ENCODE data around the gene RFX3. TPM values are rescaled to one million over a fixed set of nuclear protein-coding genes. Genes with fewer than 3 reads are reported as not detected.

The RFX3 gene
- total and polyA plus RNA-seq, 5 donors = 1.3 to 9.9 (median 5.1) TPM

DNA sequence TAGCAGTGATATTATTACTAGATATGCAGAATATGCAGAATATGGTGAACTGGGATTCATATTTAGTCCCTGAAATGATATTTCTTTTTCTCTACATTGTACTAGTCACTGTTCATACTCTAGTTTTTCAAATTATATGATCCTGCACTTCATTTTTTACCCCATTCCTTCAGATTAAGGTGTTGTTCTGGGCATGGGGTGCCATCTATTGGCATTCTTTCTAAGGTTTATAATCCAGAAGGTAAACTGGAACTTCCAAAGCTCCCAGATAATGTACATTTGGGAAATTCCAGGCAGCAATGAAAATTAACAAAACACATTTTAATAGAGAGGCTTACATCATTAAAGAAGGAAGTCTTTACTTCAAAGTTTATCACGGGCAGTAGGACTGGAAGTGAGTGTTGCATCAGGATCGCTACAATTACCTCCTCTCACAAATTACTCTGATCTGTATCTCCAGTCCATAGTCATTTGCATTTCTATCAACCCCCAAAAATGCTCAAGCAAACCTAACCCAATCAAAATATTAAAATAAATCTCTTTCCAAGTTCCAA, 12.5 kb downstream of the RFX3 start:
- H3K4me3 ChIP-seq (ENCODE audit: low read length) = no peak overlapping the region
- no peak overlapping the region for H3K27ac ChIP-seq (ENCODE audit: low read length)
- no peaks in the 10 kb centered on the region for H3K27me3 ChIP-seq (ENCODE audit: control insufficient read depth, insufficient read depth)
- DNase-seq = no peak
- no peak for ATAC-seq
- WGBS = 72% methylated on average over 2 of the region's 2 CpGs
- H3K4me1 ChIP-seq (ENCODE audit: control insufficient read depth, insufficient read depth, low read length) = no peaks in the 10 kb centered on the region
- H3K9me3 ChIP-seq (ENCODE audit: control insufficient read depth, low read length) = no peaks in the 10 kb centered on the region
- intact Hi-C loops (cut with DNase I) = no loop called here

DNA sequence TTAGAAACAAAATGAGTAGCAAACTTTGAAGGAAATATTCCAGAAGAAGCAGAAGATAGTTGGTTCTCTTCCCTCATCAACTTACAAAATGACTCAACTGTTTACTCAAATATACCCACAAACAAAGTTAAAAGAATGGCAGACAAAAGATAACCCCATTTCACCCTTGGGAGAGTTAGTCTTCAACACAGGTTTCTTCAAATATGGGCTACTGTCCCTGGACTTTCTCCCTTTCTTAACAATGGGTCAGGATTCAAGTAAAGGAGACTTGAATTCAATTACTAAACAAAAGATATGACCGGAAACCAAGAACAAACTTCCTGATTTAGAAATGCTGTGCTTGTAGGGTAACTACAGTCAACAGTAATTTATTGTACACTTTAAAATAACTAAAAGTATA, 14.2 kb downstream of the RFX3 start:
- ATAC-seq = no peak
- Histone ChIP-seq H3K27me3 (ENCODE audit: control insufficient read depth, insufficient read depth) (no peaks in the 10 kb centered on the region), H3K27ac (ENCODE audit: low read length) (no peak overlapping the region), H3K4me1 (ENCODE audit: control insufficient read depth, insufficient read depth, low read length) (no peaks in the 10 kb centered on the region), H3K4me3 (ENCODE audit: low read length) (no peak overlapping the region), H3K9me3 (ENCODE audit: control insufficient read depth, low read length) (no peaks in the 10 kb centered on the region)
- 63% methylated on average over 1 of the region's 1 CpG for WGBS
- intact Hi-C loops (cut with DNase I) = no loop called here
- no peak for DNase-seq

DNA sequence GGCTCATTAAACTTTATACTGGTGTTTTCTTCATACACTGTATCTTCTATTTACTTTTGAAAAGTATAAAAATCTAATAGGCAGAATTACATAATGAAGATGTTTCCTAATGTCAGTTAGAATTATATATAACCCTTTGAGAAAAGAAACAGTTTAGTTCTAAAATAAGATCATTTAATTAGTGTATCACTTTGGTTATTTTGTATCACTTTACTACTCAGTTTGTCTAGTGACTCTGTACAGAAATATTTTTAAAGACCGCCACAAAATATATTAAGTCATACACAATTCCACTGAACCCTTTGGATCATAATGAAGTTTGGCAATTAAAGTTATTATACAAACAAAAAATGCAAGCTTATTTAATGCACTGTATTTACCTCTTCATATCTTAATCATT, 15.0 kb downstream of the RFX3 start:
- no peak overlapping the region for H3K27ac ChIP-seq (ENCODE audit: low read length)
- no peak overlapping the region for H3K4me3 ChIP-seq (ENCODE audit: low read length)
- no peak for DNase-seq
- no peaks in the 10 kb centered on the region for H3K27me3 ChIP-seq (ENCODE audit: control insufficient read depth, insufficient read depth)
- intact Hi-C loops (cut with DNase I) = no loop called here
- ATAC-seq = no peak
- H3K4me1 ChIP-seq (ENCODE audit: control insufficient read depth, insufficient read depth, low read length) = no peaks in the 10 kb centered on the region
- WGBS = 98% methylated on average over 1 of the region's 1 CpG
- H3K9me3 ChIP-seq (ENCODE audit: control insufficient read depth, low read length) = no peaks in the 10 kb centered on the region

DNA sequence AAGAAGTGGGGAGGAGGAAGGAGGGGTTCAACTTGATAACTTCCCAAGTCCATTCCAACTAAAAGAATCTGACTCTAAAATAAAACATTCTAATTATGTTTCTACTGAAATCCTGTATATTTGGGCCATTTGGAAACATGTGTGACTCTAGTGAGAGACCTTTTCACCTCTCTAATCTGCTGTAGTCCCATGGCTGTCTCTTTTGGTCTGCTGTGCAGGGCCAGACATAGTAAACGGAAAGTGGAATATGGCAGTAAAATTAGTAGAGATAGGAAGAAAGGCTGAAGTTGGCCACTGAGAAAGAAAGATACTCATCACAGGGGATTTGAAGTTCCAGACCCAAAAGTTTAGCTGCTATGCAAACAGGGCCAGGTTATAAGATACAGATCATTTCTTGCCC, 15.9 kb downstream of the RFX3 start:
- H3K4me1 ChIP-seq (ENCODE audit: control insufficient read depth, insufficient read depth, low read length) = no peaks in the 10 kb centered on the region
- H3K9me3 ChIP-seq (ENCODE audit: control insufficient read depth, low read length) = no peaks in the 10 kb centered on the region
- DNase-seq = no peak
- H3K27ac ChIP-seq (ENCODE audit: low read length) = no peak overlapping the region
- no peak for ATAC-seq
- intact Hi-C loops (cut with DNase I) = no loop called here
- WGBS = 73% methylated on average over 1 of the region's 1 CpG
- no peaks in the 10 kb centered on the region for H3K27me3 ChIP-seq (ENCODE audit: control insufficient read depth, insufficient read depth)
- no peak overlapping the region for H3K4me3 ChIP-seq (ENCODE audit: low read length)

DNA sequence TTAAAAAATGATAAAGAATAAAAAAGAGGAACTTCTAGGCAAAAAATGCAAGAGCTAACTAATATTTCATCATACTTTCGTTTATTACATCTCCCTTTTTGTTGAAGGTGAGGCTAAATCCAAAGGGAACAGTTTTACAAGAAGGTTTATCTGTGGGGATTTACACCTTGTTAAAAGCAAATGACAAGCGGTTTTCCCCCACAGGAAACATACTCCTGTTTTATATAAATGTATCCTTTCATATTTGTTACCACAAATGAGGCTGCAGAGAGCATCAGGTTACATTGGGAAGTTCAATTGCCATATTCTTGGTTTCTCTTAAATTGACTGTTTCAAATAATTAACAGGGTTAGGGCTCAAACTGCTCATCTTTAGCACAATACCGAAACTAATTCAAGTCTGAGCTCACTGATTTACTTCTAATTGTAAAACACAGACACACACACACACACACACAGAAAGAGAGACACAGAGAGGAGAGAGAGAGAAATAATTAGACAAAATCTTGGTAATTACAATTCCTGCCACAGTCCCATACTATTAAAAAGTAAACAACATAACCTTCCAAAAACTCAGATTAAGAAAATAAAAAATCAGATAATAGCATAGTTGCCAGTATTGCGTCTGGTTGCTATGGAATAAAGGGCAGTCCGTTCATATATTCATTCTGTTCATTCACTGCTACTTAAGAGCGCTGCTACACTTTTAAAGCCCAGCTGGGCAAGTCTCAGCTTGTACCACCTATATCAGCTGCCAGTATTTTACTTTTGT, 17.1 kb downstream of the RFX3 start:
- Histone ChIP-seq H3K27me3 (ENCODE audit: control insufficient read depth, insufficient read depth) (no peaks in the 10 kb centered on the region), H3K27ac (ENCODE audit: low read length) (no peak overlapping the region), H3K4me3 (ENCODE audit: low read length) (no peak overlapping the region), H3K4me1 (ENCODE audit: control insufficient read depth, insufficient read depth, low read length) (no peaks in the 10 kb centered on the region), H3K9me3 (ENCODE audit: control insufficient read depth, low read length) (no peaks in the 10 kb centered on the region)
- no peak for DNase-seq
- WGBS = 82% methylated on average over 6 of the region's 6 CpGs
- intact Hi-C loops (cut with DNase I) = no loop called here
- no peak for ATAC-seq

DNA sequence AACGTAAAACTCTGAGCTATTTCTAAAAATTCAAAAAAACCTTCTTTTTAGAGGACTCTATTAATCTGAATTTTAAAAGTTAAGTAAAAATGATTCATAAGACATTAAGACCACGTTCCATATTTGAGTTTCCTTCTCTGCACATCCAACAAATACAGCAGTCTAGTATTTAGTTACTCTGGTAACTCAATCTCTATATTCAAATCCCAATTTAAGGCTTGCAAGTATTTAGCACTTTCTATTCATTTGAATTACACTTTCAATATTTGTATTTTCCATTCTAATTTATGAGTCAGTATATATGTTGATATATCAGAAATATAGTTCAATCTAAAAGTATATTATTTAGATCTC, 17.7 kb downstream of the RFX3 start:
- no peaks in the 10 kb centered on the region for H3K27me3 ChIP-seq (ENCODE audit: control insufficient read depth, insufficient read depth)
- H3K9me3 ChIP-seq (ENCODE audit: control insufficient read depth, low read length) = no peaks in the 10 kb centered on the region
- no peak overlapping the region for H3K27ac ChIP-seq (ENCODE audit: low read length)
- ATAC-seq (no peak), DNase-seq (no peak)
- H3K4me1 ChIP-seq (ENCODE audit: control insufficient read depth, insufficient read depth, low read length) = no peaks in the 10 kb centered on the region
- H3K4me3 ChIP-seq (ENCODE audit: low read length) = no peak overlapping the region
- intact Hi-C loops (cut with DNase I) = no loop called here
- 74% methylated on average over 2 of the region's 2 CpGs for WGBS

DNA sequence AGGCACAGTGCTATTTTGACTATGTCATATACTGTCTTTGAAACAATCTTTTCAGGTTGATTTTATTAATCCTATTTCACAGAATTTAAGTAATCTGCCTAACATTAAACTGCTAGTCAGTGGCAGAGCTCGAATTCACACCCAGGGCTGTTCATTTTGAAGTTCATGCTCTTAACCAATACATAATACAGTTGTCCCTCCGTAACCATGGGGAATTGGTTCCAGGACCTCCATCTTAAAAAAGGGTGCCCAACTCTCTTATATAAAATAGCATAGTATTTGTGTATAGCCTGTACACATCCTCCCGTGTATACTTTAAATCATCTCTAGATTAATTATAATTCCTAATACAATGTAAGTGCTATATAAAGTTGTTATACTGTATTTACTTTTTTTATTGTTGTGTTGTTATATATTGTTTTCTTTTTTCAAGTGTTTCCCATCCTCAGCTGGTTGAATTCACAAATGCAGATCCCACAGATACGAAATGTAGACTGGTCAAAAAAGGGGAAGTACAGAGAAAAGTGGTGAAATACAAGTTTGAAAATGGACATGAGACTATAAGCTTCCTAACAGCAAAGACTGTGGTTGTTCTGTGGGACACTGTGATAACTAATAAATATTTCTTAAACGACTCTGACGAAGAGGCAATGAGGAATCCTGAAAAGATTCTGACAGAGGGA, 18.3 kb downstream of the RFX3 start:
- Histone ChIP-seq H3K4me3 (ENCODE audit: low read length) (no peak overlapping the region), H3K4me1 (ENCODE audit: control insufficient read depth, insufficient read depth, low read length) (no peaks in the 10 kb centered on the region), H3K9me3 (ENCODE audit: control insufficient read depth, low read length) (no peaks in the 10 kb centered on the region), H3K27me3 (ENCODE audit: control insufficient read depth, insufficient read depth) (no peaks in the 10 kb centered on the region), H3K27ac (ENCODE audit: low read length) (no peak overlapping the region)
- no peak for DNase-seq
- intact Hi-C loops (cut with DNase I) = no loop called here
- 89% methylated on average over 6 of the region's 6 CpGs for WGBS
- no peak for ATAC-seq

DNA sequence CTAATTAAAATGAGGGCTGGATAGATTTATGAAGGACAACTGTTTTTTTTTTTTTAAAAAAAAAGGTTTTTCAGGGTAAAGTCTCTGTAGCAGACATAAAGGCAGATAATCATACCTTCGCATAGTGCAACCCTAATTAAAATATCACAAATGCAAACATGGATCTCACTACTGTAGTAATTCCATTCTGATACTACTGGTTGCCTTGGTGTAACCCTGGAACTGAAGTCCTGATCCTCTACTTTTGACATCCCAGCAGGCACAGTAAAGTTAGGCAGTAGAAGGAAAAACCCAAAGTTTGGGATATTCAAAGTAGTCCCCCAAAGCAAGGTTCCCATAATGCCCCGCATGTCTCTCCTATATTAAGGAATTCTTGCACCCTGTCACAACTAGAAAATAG, 19.6 kb downstream of the RFX3 start:
- intact Hi-C loops (cut with DNase I) = no loop called here
- ATAC-seq = no peak
- 94% methylated on average over 2 of the region's 2 CpGs for WGBS
- Histone ChIP-seq H3K9me3 (ENCODE audit: control insufficient read depth, low read length) (no peaks in the 10 kb centered on the region), H3K4me3 (ENCODE audit: low read length) (no peak overlapping the region), H3K27ac (ENCODE audit: low read length) (no peak overlapping the region), H3K27me3 (ENCODE audit: control insufficient read depth, insufficient read depth) (no peaks in the 10 kb centered on the region), H3K4me1 (ENCODE audit: control insufficient read depth, insufficient read depth, low read length) (no peaks in the 10 kb centered on the region)
- DNase-seq = no peak

DNA sequence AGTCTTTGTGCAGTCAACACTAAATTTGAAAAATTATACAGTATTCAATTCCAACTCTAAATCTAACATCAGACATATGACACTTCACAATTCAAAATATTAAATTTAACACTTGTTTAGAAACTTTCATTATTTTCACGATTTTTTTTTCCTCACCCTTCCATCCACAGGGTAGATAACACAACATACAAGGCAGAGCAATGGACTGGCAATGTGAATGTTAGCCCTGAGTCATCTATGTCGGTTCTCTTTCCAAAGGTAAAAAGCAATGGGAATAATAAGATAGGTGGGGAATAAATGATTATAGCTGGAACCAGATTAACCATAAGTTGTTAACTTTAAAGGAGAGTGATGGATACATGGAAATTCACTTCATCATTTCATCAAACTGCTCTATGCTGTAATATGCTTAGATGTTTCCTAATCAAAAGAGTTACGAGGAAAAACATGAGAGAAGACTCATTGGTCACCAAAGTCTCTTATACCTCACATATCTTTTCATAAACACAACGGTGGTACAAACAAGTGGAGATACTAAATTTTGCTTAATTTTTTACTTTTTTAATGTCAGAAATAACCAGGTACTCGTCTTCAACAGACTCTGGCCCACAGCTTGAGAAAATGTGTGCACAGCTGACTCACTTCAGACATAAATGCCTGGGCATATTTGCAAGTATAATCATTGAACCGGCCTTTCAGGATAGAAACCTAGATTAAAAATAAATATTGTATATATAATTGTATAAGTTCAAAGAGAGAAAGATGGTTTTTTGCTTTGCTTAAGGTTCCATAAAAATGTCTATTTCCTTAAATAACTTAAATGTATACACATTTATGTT, 23.0 kb downstream of the RFX3 start:
- intact Hi-C loops (cut with DNase I) = no loop called here
- DNase-seq = no peak
- Histone ChIP-seq H3K9me3 (ENCODE audit: control insufficient read depth, low read length) (no peaks in the 10 kb centered on the region), H3K27ac (ENCODE audit: low read length) (no peak overlapping the region), H3K4me3 (ENCODE audit: low read length) (no peak overlapping the region), H3K4me1 (ENCODE audit: control insufficient read depth, insufficient read depth, low read length) (no peaks in the 10 kb centered on the region), H3K27me3 (ENCODE audit: control insufficient read depth, insufficient read depth) (no peaks in the 10 kb centered on the region)
- 93% methylated on average over 6 of the region's 6 CpGs for WGBS
- no peak for ATAC-seq

DNA sequence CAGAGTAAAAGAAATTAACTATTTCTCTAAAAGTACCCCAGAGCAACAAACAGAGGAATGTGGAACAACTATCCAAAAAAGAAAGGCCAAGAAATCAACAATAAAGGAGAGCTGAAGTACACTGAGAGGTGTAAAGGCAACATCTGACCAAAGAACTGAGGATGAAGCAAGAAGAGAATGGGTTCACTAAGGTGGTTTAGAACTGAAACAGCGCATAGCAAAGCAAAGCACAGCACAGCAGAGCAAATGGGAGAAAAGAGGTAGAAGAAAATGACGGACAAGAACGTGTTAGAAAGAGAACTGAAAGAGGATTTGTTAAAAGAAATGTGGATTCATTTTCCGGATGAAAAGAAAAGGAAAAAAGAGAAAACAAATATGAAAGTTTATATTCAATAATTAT, 25.8 kb downstream of the RFX3 start:
- Histone ChIP-seq H3K9me3 (ENCODE audit: control insufficient read depth, low read length) (no peaks in the 10 kb centered on the region), H3K4me1 (ENCODE audit: control insufficient read depth, insufficient read depth, low read length) (no peaks in the 10 kb centered on the region), H3K27ac (ENCODE audit: low read length) (no peak overlapping the region), H3K27me3 (ENCODE audit: control insufficient read depth, insufficient read depth) (no peaks in the 10 kb centered on the region), H3K4me3 (ENCODE audit: low read length) (no peak overlapping the region)
- intact Hi-C loops (cut with DNase I) = no loop called here
- ATAC-seq = no peak
- 91% methylated on average over 4 of the region's 4 CpGs for WGBS
- no peak for DNase-seq

DNA sequence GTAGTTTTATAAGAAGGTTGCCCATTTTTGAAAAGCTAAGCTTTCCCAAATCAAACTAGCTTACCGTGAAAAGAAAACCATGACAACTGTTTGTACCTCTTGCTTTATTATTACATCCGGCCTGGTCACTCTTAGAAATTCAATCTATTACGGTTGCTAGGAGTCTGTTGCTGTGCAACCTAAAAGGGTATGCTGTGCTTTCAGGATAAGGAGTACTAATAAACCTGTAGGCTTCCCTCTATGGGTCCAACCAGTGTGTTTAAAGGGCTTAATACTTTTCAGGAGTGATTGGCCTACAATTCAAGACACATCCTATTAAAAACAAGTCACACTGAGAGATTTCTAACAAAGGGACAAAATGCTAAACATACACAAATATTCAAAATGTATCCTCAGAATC, 27.1 kb downstream of the RFX3 start:
- intact Hi-C loops (cut with DNase I) = no loop called here
- no peak overlapping the region for H3K27ac ChIP-seq (ENCODE audit: low read length)
- no peaks in the 10 kb centered on the region for H3K9me3 ChIP-seq (ENCODE audit: control insufficient read depth, low read length)
- WGBS = 70% methylated on average over 3 of the region's 3 CpGs
- DNase-seq (no peak), ATAC-seq (no peak)
- H3K4me3 ChIP-seq (ENCODE audit: low read length) = no peak overlapping the region
- H3K27me3 ChIP-seq (ENCODE audit: control insufficient read depth, insufficient read depth) = no peaks in the 10 kb centered on the region
- H3K4me1 ChIP-seq (ENCODE audit: control insufficient read depth, insufficient read depth, low read length) = no peaks in the 10 kb centered on the region

All from right cardiac atrium (tissue), 5 donors.